Neural cell (in vitro differentiated cells): ENCODE data around the gene PLD5. TPM values are rescaled to one million over a fixed set of nuclear protein-coding genes. Genes with fewer than 3 reads are reported as not detected.

Source experiments
- H2AFZ ChIP-seq: fragments of 200-600, 300-800 bp; sonication (generic), shearing (Covaris generic); 2 replicates; pipeline ENCODE4 v1.6.0; 2014; ENCODE audit warnings: low read depth, mild to moderate bottlenecking, antibody characterized with exemption, low read length, moderate library complexity
- H3F3A ChIP-seq: fragments of 200-600 bp; shearing (Covaris generic); 2 replicates; pipeline ENCODE4 v1.6.1; 2016; ENCODE audit warnings: mild to moderate bottlenecking, moderate library complexity, mixed read lengths, antibody characterized with exemption, low read length; ENCODE audit not compliant: insufficient read depth, poor library complexity, severe bottlenecking
- H3K27ac ChIP-seq: fragments of 200-600, 300-800 bp; sonication (generic), shearing (Covaris generic); 2 replicates; pipeline ENCODE4 v1.5.1; 2014; ENCODE audit warnings: mild to moderate bottlenecking, low read length, moderate library complexity
- H3K27me3 ChIP-seq: fragments of 300-800, 200-600 bp; sonication (generic), shearing (Covaris generic); 2 replicates; pipeline ENCODE4 v1.6.0; 2014; ENCODE audit warnings: mild to moderate bottlenecking, low read depth, low read length, moderate library complexity; ENCODE audit not compliant: insufficient read depth
- H3K36me3 ChIP-seq: fragments of 300-800, 200-600 bp; sonication (generic), shearing (Covaris generic); 2 replicates; pipeline ENCODE4 v1.5.1; 2014; ENCODE audit warnings: mild to moderate bottlenecking, antibody characterized with exemption, low read length, moderate library complexity; ENCODE audit not compliant: insufficient read depth
- H3K4me2 ChIP-seq: fragments of 300-800, 200-600 bp; sonication (generic), shearing (Covaris generic); 2 replicates; pipeline ENCODE4 v1.6.0; 2014; ENCODE audit warnings: mild to moderate bottlenecking, low read length
- H3K4me3 ChIP-seq: fragments of 300-800, 200-600 bp; sonication (generic), shearing (Covaris generic); 2 replicates; pipeline ENCODE4 v1.5.1; 2014; ENCODE audit warnings: mild to moderate bottlenecking, low read length, moderate library complexity
- H3K79me2 ChIP-seq: fragments of 200-600 bp; shearing (Covaris generic); replicated peaks from 2 replicates; pipeline ENCODE4 v1.6.0; 2014; ENCODE audit warnings: mild to moderate bottlenecking, low read length, moderate library complexity; ENCODE audit not compliant: insufficient read depth
- H3K9ac ChIP-seq: fragments of 300-800, 200-600 bp; sonication (generic), shearing (Covaris generic); 2 replicates; pipeline ENCODE4 v1.6.1; 2016; ENCODE audit warnings: mild to moderate bottlenecking, low read length, mixed read lengths
- H3K9me2 ChIP-seq: fragments of 200-600 bp; shearing (Covaris generic); 2 replicates; pipeline ENCODE4 v1.6.1; 2016; ENCODE audit warnings: mild to moderate bottlenecking, low read length, mixed read lengths; ENCODE audit not compliant: insufficient read depth
- H3K9me3 ChIP-seq: fragments of 200-600, 300-800 bp; sonication (generic), shearing (Covaris generic); 2 replicates; pipeline ENCODE4 v1.6.1; 2016; ENCODE audit warnings: mild to moderate bottlenecking, mixed run types, low read length, moderate library complexity, mixed read lengths
- H4K20me1 ChIP-seq: fragments of 200-600 bp; shearing (Covaris generic); 2 replicates; pipeline ENCODE4 v1.6.1; 2016; ENCODE audit warnings: mild to moderate bottlenecking, mixed run types; ENCODE audit not compliant: insufficient read depth
- EP300 ChIP-seq: fragments of 450-650 bp; conservative IDR thresholded peaks from 2 replicates; pipeline ENCODE4 v1.6.1; 2014; ENCODE audit warnings: antibody characterized with exemption, mild to moderate bottlenecking, moderate library complexity; ENCODE audit not compliant: poor library complexity, severe bottlenecking
- EZH2 ChIP-seq: fragments of 200-600, 300-800 bp; shearing (Covaris generic), sonication (generic); IDR thresholded peaks from 2 replicates; pipeline ENCODE4 v1.6.1; 2014; ENCODE audit warnings: antibody characterized with exemption, low read length, borderline replicate concordance, mild to moderate bottlenecking; ENCODE audit not compliant: insufficient read depth, poor library complexity, severe bottlenecking
- MXI1 ChIP-seq: fragments of 450-650 bp; conservative IDR thresholded peaks from 2 replicates; pipeline ENCODE4 v1.6.1; 2014; ENCODE audit warnings: antibody characterized with exemption, mild to moderate bottlenecking; ENCODE audit not compliant: poor library complexity, severe bottlenecking
- POLR2AphosphoS5 ChIP-seq: IDR thresholded peaks from 2 replicates; pipeline ENCODE4 v1.6.1; 2012
- RAD21 ChIP-seq: fragments of 450-650 bp; conservative IDR thresholded peaks from 2 replicates; pipeline ENCODE4 v1.6.1; 2014; ENCODE audit warnings: antibody characterized with exemption, mild to moderate bottlenecking, moderate library complexity
- SMC3 ChIP-seq: fragments of 450-650 bp; conservative IDR thresholded peaks from 2 replicates; pipeline ENCODE4 v1.6.1; 2014; ENCODE audit warnings: antibody characterized with exemption, mild to moderate bottlenecking, moderate library complexity; ENCODE audit not compliant: poor library complexity
- TAF1 ChIP-seq: IDR thresholded peaks from 2 replicates; pipeline ENCODE4 v1.6.1; 2012; ENCODE audit warnings: low read depth
- polyA plus RNA-seq: library from polyadenylated mRNA; depleted of rRNA; stranded (reverse); fragments of >200 nt; gene quantifications from 2 replicates; pipeline ENCODE4 v1.2.3, GENCODE V29; 2014
- TF ChIP-seq, protein P1 (sequence below): IDR thresholded peaks from 2 replicates; pipeline ENCODE4 v1.6.1; 2012; ENCODE audit warnings: borderline replicate concordance
- TF ChIP-seq, protein P2 (sequence below): fragments of 450-650 bp; IDR thresholded peaks from 2 replicates; pipeline ENCODE4 v1.5.1; 2014; ENCODE audit warnings: antibody characterized with exemption, mild to moderate bottlenecking, moderate library complexity; ENCODE audit not compliant: poor library complexity, severe bottlenecking

The PLD5 gene
- polyA plus RNA-seq, 1 donor from 2014 or later: 0.64 TPM

DNA sequence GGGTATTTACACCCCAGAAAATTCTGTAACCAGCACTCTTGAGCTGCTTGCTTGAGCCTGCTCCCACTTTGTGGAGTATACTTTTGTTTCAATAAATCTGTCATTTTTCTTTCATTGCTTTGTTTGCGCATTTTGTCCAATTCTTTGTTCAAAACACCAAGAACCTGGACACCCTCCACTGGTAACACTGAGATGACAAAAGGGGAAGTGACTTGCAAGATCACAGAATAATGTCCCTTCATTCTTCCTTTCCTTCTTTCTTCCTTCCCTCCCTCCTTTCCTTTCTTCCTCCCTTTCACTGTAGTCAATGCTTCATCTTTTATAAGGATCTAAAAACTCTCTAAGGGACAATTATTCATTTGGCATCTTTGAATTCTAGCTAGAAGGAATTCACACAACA lies 391.1 kb downstream of the PLD5 start:
- Histone ChIP-seq H3K4me3 (no peak overlapping the region), H3K27ac (no peak overlapping the region), H3K9ac (no peak overlapping the region), H3K4me2 (no peak overlapping the region), H3K9me3 (no peaks in the 10 kb centered on the region), H3F3A (no peaks in the 10 kb centered on the region), H3K27me3 (no peaks in the 10 kb centered on the region), H3K36me3 (no peaks in the 10 kb centered on the region), H2AFZ (no peak overlapping the region), H3K79me2 (no peaks in the 10 kb centered on the region), H4K20me1 (no peaks in the 10 kb centered on the region), H3K9me2 (no peaks in the 10 kb centered on the region)
- TF ChIP-seq, protein P1, sequence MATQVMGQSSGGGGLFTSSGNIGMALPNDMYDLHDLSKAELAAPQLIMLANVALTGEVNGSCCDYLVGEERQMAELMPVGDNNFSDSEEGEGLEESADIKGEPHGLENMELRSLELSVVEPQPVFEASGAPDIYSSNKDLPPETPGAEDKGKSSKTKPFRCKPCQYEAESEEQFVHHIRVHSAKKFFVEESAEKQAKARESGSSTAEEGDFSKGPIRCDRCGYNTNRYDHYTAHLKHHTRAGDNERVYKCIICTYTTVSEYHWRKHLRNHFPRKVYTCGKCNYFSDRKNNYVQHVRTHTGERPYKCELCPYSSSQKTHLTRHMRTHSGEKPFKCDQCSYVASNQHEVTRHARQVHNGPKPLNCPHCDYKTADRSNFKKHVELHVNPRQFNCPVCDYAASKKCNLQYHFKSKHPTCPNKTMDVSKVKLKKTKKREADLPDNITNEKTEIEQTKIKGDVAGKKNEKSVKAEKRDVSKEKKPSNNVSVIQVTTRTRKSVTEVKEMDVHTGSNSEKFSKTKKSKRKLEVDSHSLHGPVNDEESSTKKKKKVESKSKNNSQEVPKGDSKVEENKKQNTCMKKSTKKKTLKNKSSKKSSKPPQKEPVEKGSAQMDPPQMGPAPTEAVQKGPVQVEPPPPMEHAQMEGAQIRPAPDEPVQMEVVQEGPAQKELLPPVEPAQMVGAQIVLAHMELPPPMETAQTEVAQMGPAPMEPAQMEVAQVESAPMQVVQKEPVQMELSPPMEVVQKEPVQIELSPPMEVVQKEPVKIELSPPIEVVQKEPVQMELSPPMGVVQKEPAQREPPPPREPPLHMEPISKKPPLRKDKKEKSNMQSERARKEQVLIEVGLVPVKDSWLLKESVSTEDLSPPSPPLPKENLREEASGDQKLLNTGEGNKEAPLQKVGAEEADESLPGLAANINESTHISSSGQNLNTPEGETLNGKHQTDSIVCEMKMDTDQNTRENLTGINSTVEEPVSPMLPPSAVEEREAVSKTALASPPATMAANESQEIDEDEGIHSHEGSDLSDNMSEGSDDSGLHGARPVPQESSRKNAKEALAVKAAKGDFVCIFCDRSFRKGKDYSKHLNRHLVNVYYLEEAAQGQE: no peak
- TF ChIP-seq POLR2AphosphoS5 (no peak), EZH2 (no peak), EP300 (no peak), TAF1 (no peak), RAD21 (no peak)

DNA sequence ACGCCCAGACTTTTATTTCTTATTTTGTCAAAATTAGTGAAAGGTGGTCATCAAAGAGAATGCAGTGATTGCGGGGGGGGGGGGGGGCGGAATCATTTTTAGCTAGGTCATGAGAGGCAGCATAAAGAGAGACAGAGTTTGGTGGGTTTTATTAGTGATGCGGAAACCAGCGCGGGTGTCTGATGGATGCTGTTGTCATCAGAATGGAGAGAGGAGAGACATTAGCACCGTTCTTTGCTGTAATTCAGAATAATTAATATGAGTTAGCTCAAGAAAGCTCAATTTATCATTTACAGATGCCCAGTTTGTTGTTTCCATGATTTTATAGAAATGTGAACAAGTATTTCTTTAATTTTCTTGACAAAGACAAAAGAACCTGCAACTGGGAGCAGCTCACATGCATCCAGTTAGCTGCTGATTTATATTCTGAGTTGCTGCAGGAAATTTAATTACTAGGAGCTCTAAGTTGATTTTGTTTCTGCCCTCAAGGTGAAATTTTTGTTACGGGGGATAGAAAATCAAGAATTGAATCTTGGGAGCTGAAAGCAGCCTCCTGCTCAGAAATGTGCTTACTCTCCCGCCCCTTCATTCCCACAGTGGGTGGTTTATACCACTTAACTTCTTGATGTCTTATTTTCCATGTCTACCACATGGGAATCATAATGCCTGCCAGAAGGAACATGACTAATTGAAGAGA lies 392.2 kb downstream of the PLD5 start:
- no peak overlapping the region for H2AFZ ChIP-seq
- H3K4me3 ChIP-seq: no peak overlapping the region
- H3K27me3 ChIP-seq: no peaks in the 10 kb centered on the region
- no peaks in the 10 kb centered on the region for H3K36me3 ChIP-seq
- no peaks in the 10 kb centered on the region for H4K20me1 ChIP-seq
- H3K9me2 ChIP-seq: no peaks in the 10 kb centered on the region
- H3F3A ChIP-seq: no peaks in the 10 kb centered on the region
- H3K4me2 ChIP-seq: no peak overlapping the region
- H3K79me2 ChIP-seq: no peaks in the 10 kb centered on the region
- TF ChIP-seq EZH2 (no peak), RAD21 (no peak), POLR2AphosphoS5 (no peak), TAF1 (no peak), SMC3 (no peak), EP300 (no peak), MXI1 (no peak)
- TF ChIP-seq, protein P1: no peak
- TF ChIP-seq, protein P2, sequence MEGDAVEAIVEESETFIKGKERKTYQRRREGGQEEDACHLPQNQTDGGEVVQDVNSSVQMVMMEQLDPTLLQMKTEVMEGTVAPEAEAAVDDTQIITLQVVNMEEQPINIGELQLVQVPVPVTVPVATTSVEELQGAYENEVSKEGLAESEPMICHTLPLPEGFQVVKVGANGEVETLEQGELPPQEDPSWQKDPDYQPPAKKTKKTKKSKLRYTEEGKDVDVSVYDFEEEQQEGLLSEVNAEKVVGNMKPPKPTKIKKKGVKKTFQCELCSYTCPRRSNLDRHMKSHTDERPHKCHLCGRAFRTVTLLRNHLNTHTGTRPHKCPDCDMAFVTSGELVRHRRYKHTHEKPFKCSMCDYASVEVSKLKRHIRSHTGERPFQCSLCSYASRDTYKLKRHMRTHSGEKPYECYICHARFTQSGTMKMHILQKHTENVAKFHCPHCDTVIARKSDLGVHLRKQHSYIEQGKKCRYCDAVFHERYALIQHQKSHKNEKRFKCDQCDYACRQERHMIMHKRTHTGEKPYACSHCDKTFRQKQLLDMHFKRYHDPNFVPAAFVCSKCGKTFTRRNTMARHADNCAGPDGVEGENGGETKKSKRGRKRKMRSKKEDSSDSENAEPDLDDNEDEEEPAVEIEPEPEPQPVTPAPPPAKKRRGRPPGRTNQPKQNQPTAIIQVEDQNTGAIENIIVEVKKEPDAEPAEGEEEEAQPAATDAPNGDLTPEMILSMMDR: no peak
- no peak overlapping the region for H3K27ac ChIP-seq
- H3K9ac ChIP-seq: no peak overlapping the region
- H3K9me3 ChIP-seq: no peaks in the 10 kb centered on the region
